OCI-LY1 (cell line): ENCODE data around the gene KRTAP9-2.
"Not testable (repeated sequence)": the region's sequence is repeated elsewhere in the genome, so short reads cannot be mapped to it uniquely, and the experiment has no call there.

Source experiments
- H2AFZ ChIP-seq: fragments of 200-600 bp; sonication (generic), shearing (Covaris generic); 2 replicates; pipeline ENCODE4 v1.6.0; 2014; ENCODE audit warnings: antibody characterized with exemption, mild to moderate bottlenecking, low read length
- H3F3A ChIP-seq: fragments of 200-600 bp; sonication (generic), shearing (Covaris generic); 2 replicates; pipeline ENCODE4 v1.6.0; 2014; ENCODE audit warnings: mild to moderate bottlenecking, antibody characterized with exemption, low read length, moderate library complexity; ENCODE audit not compliant: insufficient read depth
- H3K27ac ChIP-seq: fragments of 200-600 bp; sonication (generic); 2 replicates; pipeline ENCODE4 v1.5.1; 2014; ENCODE audit warnings: low read length, mixed run types, mild to moderate bottlenecking, low read depth; ENCODE audit not compliant: poor library complexity, severe bottlenecking
- H3K27me3 ChIP-seq: fragments of 200-600 bp; sonication (generic); 2 replicates; pipeline ENCODE4 v1.6.0; 2014; ENCODE audit warnings: antibody characterized with exemption, mild to moderate bottlenecking, low read length, moderate library complexity; ENCODE audit not compliant: insufficient read depth
- H3K36me3 ChIP-seq: fragments of 200-600 bp; sonication (generic); 2 replicates; pipeline ENCODE4 v1.6.1; 2014; ENCODE audit warnings: mild to moderate bottlenecking, antibody characterized with exemption, low read length, moderate library complexity, mixed read lengths; ENCODE audit not compliant: insufficient read depth
- H3K4me1 ChIP-seq: fragments of 200-600 bp; sonication (generic); 2 replicates; pipeline ENCODE4 v1.5.1; 2014; ENCODE audit warnings: mild to moderate bottlenecking, low read length, moderate library complexity; ENCODE audit not compliant: insufficient read depth, severe bottlenecking
- H3K4me2 ChIP-seq: fragments of 200-600 bp; sonication (generic), shearing (Covaris generic); 2 replicates; pipeline ENCODE4 v1.6.1; 2014; ENCODE audit warnings: low read length
- H3K4me3 ChIP-seq: fragments of 200-600 bp; sonication (generic); 2 replicates; pipeline ENCODE4 v1.5.1; 2014; ENCODE audit warnings: low read length, low read depth, mild to moderate bottlenecking, mixed read lengths; ENCODE audit not compliant: poor library complexity, severe bottlenecking
- H3K79me2 ChIP-seq: fragments of 200-600 bp; shearing (Covaris generic); 2 replicates; pipeline ENCODE4 v1.6.1; 2016; ENCODE audit warnings: mixed run types, low read length, mixed read lengths; ENCODE audit not compliant: insufficient read depth
- H3K9ac ChIP-seq: fragments of 200-600 bp; sonication (generic), shearing (Covaris generic); 2 replicates; pipeline ENCODE4 v1.6.1; 2014; ENCODE audit warnings: mild to moderate bottlenecking, low read length, mixed read lengths
- H3K9me2 ChIP-seq: fragments of 200-600 bp; sonication (generic), shearing (Covaris generic); 2 replicates; pipeline ENCODE4 v1.6.1; 2014; ENCODE audit warnings: low read depth, mild to moderate bottlenecking, low read length, mixed read lengths
- H3K9me3 ChIP-seq: fragments of 200-600 bp; shearing (Covaris generic); 2 replicates; pipeline ENCODE4 v1.6.1; 2014; ENCODE audit warnings: low read length, mixed read lengths
- H4K20me1 ChIP-seq: fragments of 200-600 bp; sonication (generic), shearing (Covaris generic); 2 replicates; pipeline ENCODE4 v1.6.0; 2016; ENCODE audit warnings: mild to moderate bottlenecking, low read length; ENCODE audit not compliant: insufficient read depth
- CTCF ChIP-seq: fragments of 200-600 bp; sonication (generic), shearing (Covaris generic); IDR thresholded peaks from 2 replicates; pipeline ENCODE4 v1.5.1; 2017; ENCODE audit warnings: mild to moderate bottlenecking, antibody characterized with exemption, low read length, moderate library complexity, mixed read lengths
- EZH2 ChIP-seq: fragments of 200-600 bp; sonication (generic), shearing (Covaris generic); IDR thresholded peaks from 2 replicates; pipeline ENCODE4 v1.8.0; 2017; ENCODE audit warnings: borderline replicate concordance, mixed run types, mild to moderate bottlenecking, antibody characterized with exemption, low read length, moderate library complexity, mixed read lengths

The KRTAP9-2 gene

GRCh38 chr17:41185001-41185400, 41.4 kb upstream of the KRTAP9-2 start:
- no peaks in the 10 kb centered on the region for H3K79me2 ChIP-seq
- H3K4me3 ChIP-seq, result no peak overlapping the region
- no peaks in the 10 kb centered on the region for H3K36me3 ChIP-seq
- H3K4me1 ChIP-seq, result no peaks in the 10 kb centered on the region
- TF ChIP-seq CTCF (no peak), EZH2 (no peak)
- no peak overlapping the region for H3K4me2 ChIP-seq
- H3K9ac ChIP-seq, result no peak overlapping the region
- H3K9me3 ChIP-seq, result no peaks in the 10 kb centered on the region
- H2AFZ ChIP-seq, result no peak overlapping the region
- H3K9me2 ChIP-seq, result no peaks in the 10 kb centered on the region
- H3K27me3 ChIP-seq, result no peaks in the 10 kb centered on the region
- no peaks in the 10 kb centered on the region for H3F3A ChIP-seq
- H3K27ac ChIP-seq, result no peak overlapping the region
- no peaks in the 10 kb centered on the region for H4K20me1 ChIP-seq

GRCh38 chr17:41186872-41187271, 39.6 kb upstream of the KRTAP9-2 start:
- H3K4me2 ChIP-seq, result no peak overlapping the region
- H3K9me3 ChIP-seq, result no peaks in the 10 kb centered on the region
- H3K27me3 ChIP-seq, result no peaks in the 10 kb centered on the region; the same call in 1 of the 2 replicates
- H3F3A ChIP-seq, result no peaks in the 10 kb centered on the region
- H2AFZ ChIP-seq, result no peak overlapping the region
- H4K20me1 ChIP-seq, result no peaks in the 10 kb centered on the region
- H3K4me3 ChIP-seq, result no peak overlapping the region
- no peaks in the 10 kb centered on the region for H3K9me2 ChIP-seq
- H3K4me1 ChIP-seq, result no peaks in the 10 kb centered on the region
- H3K9ac ChIP-seq, result no peak overlapping the region
- no peaks in the 10 kb centered on the region for H3K79me2 ChIP-seq
- no peak overlapping the region for H3K27ac ChIP-seq
- no peaks in the 10 kb centered on the region for H3K36me3 ChIP-seq
- TF ChIP-seq EZH2 (no peak), CTCF (no peak)

GRCh38 chr17:41189837-41190318, 36.6 kb upstream of the KRTAP9-2 start, which contains the start of gene KRTAP9-1:
Gene KRTAP9-1 (plus strand): TSS chr17:41189887. CDS start chr17:41189887, 0 bp downstream.
- H4K20me1 ChIP-seq, H3K4me1 ChIP-seq, H3K27me3 ChIP-seq, H3K4me2 ChIP-seq, H2AFZ ChIP-seq, H3K27ac ChIP-seq, H3K9ac ChIP-seq, H3K79me2 ChIP-seq, H3K4me3 ChIP-seq, H3F3A ChIP-seq, H3K9me3 ChIP-seq, H3K36me3 ChIP-seq, H3K9me2 ChIP-seq: not testable (repeated sequence)

- Histone ChIP-seq H4K20me1 (no peaks in the 10 kb centered on the region), H3K27me3 (no peaks in the 10 kb centered on the region; the same call in 1 of the 2 replicates), H3K27ac (no peak overlapping the region), H3K36me3 (no peaks in the 10 kb centered on the region), H3F3A (no peaks in the 10 kb centered on the region), H3K4me1 (no peaks in the 10 kb centered on the region), H3K9me2 (no peaks in the 10 kb centered on the region), H3K9me3 (no peaks in the 10 kb centered on the region), H3K4me3 (no peak overlapping the region), H3K4me2 (no peak overlapping the region), H2AFZ (no peak overlapping the region), H3K9ac (no peak overlapping the region), H3K79me2 (no peaks in the 10 kb centered on the region)
- TF ChIP-seq CTCF, result no peak
- no peak for TF ChIP-seq EZH2
Measured at GRCh38 chr17:41190328-41190727, 36.1 kb upstream of the KRTAP9-2 start.
